GM19238 (cell line): ENCODE results near the gene OR8J1.
"Not testable (repeated sequence)": the region's sequence is repeated elsewhere in the genome, so short reads cannot be mapped to it uniquely, and the experiment has no call there.

ENCODE experiments used
- DNase-seq: peaks from one replicate; pipeline ENCODE4 v3.0.0; 2011; ENCODE audit warnings: low spot score; ENCODE audit not compliant: insufficient read length

Gene OR8J1

DNA sequence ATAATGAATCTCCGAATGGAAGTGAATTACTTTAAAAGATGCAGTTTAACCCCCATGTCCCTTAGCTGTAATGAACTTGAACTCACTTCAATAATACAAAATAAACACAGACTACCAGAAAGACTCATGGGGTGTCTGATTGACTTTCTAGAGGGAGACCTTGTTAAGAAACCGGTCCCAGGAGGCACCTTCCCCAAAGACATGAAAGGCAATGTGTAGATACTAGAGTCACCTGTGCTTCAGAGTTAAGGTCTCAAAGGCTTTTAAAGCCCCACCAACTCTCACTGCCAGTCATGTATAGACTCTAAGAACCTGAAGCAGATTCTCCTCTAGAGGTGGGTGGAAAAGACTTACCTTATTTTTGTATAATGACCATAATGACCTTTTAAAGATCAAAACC lies at the start of gene OR8J1:
Gene OR8J1 (plus strand): TSS at position 301 of the 400 bp plus-strand sequence. CDS start 5,956 bp downstream, outside the sequence.
- no peak for DNase-seq

- DNase-seq: no peak
Measured at GRCh38 chr11:56307836-56308235, 46.3 kb upstream of the OR8J1 start.

- DNase-seq: no peak
Measured at GRCh38 chr11:56314844-56315243, 39.2 kb upstream of the OR8J1 start, which contains the start of gene OR8K3. OR8K3 (plus strand) TSS chr11:56315144; CDS start chr11:56318307, 3,163 bp downstream.

- DNase-seq: no peak
Measured at GRCh38 chr11:56331861-56332491, 22.1 kb upstream of the OR8J1 start.

GRCh38 chr11:56333156-56333555 lies 20.9 kb upstream of the OR8J1 start:
- DNase-seq: no peak

- no peak for DNase-seq
Measured at GRCh38 chr11:56340289-56340688, 13.8 kb upstream of the OR8J1 start.

- DNase-seq: no peak
Measured at GRCh38 chr11:56345739-56346138, 8.4 kb upstream of the OR8J1 start, which contains the start of gene OR8K1. OR8K1 (plus strand) TSS chr11:56346039; CDS start chr11:56346039, 0 bp downstream.

- DNase-seq: no peak
Measured at GRCh38 chr11:56375324-56375723, 21.2 kb downstream of the OR8J1 start, which contains the start of gene OR8U1. OR8U1 (plus strand) TSS chr11:56375624; CDS start chr11:56375624, 0 bp downstream.

- no peak for DNase-seq
Measured at GRCh38 chr11:56380120-56380519, 26.0 kb downstream of the OR8J1 start.

DNA sequence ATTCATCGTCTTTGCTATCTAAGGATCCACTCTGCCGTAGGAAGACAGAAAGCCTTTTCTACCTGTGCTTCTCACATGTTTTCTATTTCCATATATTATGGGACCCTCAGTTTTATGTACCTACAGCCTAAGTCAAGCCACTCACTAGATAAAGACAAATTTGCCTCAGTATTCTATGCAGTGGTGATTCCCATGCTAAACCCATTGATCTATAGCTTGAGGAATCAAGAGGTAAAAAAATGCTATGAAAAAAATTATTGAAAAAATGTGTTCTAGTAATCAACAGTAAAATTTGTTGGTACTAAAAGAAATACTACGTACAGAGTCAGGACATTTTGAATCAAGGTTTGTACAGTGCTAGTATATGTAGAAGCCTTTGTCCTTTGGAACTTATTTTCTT lies 40.3 kb downstream of the OR8J1 start:
- no peak for DNase-seq

DNA sequence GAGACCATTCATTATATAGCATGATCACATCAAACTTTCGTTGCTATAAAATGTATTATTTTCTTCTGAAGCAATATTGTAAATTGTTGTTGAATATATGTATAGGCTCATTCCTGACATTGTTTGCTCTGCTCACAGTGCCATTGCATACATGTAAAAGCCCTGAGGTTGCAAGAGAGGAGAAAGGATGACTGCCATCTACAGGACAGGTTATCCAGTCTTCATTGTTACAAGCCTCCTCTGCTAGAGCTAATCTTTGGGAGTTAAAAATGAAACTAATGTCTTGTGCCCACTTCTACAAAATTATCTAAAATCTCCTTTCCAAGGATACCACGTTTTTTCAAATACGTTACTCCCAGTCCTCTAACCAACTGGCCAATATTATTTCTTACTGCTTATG lies 42.0 kb downstream of the OR8J1 start:
- no peak for DNase-seq

DNA sequence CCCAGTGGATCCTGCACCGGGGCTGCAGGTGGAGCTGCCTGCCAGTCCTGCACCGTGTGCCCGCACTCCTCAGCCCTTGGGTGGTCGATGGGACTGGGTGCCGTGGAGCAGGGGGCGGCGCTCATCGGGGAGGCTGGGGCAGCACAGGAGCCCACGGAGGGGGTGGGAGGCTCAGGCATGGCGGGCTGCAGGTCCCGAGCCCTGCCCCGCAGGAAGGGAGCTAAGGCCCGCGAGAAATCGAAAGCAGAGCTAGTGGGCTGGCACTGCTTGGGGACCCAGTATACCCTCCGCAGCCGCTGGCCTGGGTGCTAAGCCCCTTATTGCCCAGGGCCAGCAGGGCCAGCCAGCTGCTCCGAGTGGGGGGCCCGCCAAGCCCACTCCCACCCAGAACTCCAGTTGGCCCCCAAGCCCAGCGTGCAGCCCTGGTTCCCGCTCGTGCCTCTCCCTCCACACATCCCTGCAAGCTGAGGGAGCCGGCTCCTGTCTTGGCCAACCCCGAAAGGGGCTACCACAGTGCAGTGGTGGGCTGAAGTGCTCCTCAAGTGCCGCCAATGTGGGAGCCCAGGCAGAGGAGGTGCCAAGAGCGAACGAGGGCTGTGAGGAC lies 47.9 kb downstream of the OR8J1 start:
- not testable (repeated sequence) for DNase-seq

GRCh38 chr11:56404393-56404792 lies 50.3 kb downstream of the OR8J1 start:
- DNase-seq: no peak

GRCh38 chr11:56410801-56411200 lies 56.7 kb downstream of the OR8J1 start:
- no peak for DNase-seq
